GM12865 (cell line): ENCODE measurements around the gene TXLNB.
A peak's percentile ranks its signal among the peaks of the same experiment; 100 is the strongest.
"Not testable (repeated sequence)": the region's sequence is repeated elsewhere in the genome, so short reads cannot be mapped to it uniquely, and the experiment has no call there.

Experiments
- DNase-seq: peaks from one replicate; pipeline ENCODE4 v3.0.0; 2010; ENCODE audit warnings: low read depth
- H3K4me3 ChIP-seq: 2 replicates; pipeline ENCODE4 v1.5.1; 2011; ENCODE audit warnings: mild to moderate bottlenecking, low read depth, low read length, control low read depth
- TF ChIP-seq, protein P1 (sequence below): IDR thresholded peaks from 2 replicates; pipeline ENCODE4 v1.5.1; 2011; ENCODE audit warnings: low read length, control low read depth, low read depth, inconsistent platforms; ENCODE audit not compliant: insufficient read depth; ENCODE audit errors: missing control alignments

The TXLNB gene

DNA sequence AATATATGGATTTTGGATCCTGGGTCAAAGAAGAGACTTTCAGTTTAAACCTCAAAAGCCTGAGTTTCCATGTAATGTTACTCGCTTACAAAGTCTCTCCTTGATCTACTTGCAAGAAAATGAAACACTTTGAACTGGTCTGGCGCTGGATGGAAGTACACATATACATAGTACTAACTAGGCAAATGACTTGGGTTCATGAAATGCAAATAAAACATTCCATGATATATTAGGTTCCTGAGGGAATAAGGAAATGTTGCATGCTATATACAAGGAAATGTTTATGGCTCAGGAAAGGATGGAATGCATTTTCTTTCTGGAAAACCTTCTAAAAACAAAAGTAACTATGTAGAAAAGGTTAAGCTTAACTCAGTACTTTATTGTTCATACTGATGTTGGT, 11.4 kb upstream of the TXLNB start:
- no peak for DNase-seq
- TF ChIP-seq, protein P1, sequence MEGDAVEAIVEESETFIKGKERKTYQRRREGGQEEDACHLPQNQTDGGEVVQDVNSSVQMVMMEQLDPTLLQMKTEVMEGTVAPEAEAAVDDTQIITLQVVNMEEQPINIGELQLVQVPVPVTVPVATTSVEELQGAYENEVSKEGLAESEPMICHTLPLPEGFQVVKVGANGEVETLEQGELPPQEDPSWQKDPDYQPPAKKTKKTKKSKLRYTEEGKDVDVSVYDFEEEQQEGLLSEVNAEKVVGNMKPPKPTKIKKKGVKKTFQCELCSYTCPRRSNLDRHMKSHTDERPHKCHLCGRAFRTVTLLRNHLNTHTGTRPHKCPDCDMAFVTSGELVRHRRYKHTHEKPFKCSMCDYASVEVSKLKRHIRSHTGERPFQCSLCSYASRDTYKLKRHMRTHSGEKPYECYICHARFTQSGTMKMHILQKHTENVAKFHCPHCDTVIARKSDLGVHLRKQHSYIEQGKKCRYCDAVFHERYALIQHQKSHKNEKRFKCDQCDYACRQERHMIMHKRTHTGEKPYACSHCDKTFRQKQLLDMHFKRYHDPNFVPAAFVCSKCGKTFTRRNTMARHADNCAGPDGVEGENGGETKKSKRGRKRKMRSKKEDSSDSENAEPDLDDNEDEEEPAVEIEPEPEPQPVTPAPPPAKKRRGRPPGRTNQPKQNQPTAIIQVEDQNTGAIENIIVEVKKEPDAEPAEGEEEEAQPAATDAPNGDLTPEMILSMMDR = no peak
- no peak overlapping the region for H3K4me3 ChIP-seq

DNA sequence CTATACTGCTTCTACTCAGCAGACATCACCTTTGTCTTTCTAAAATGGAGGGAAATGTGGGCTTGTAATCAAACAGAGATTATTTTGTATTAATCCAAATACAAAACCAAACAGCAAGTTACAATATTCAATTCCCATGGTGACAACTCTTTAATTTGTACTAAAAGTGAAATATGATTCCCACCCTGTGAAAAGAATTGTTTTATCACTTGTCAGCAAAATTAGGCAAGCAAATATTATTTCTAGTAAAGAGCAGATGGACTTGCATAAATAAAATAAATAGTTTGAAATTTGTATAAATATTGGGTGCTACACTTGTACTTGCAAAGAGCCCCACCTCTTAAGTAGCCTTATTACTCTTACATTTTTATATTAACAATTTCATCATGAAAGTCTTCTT, 6.1 kb upstream of the TXLNB start:
- TF ChIP-seq, protein P1 = no peak
- no peak overlapping the region for H3K4me3 ChIP-seq

DNA sequence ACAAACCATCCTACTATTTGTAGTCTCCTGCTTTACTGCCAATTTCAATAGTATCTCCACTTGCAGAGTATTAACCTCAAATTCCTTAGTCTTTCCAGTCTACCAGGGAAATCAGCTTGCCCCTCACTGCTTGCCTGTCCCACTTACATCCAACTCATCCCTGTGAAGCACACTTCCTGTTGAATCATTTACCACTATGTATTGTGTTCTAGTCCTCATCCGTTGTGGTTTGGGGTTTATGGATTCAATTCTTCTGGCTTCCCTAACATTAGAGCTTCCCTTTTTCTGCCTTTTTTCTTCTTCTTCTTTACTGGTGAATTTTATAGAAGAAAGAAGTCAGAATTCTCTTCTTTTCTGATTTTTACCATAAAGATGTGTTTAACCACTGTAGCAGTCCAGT, 5.1 kb upstream of the TXLNB start:
- no peak overlapping the region for H3K4me3 ChIP-seq
- TF ChIP-seq, protein P1 = no peak
- DNase-seq = no peak

More for the DNA sequence above, 6.1 kb upstream of the TXLNB start:
- DNase-seq = no peak

DNA sequence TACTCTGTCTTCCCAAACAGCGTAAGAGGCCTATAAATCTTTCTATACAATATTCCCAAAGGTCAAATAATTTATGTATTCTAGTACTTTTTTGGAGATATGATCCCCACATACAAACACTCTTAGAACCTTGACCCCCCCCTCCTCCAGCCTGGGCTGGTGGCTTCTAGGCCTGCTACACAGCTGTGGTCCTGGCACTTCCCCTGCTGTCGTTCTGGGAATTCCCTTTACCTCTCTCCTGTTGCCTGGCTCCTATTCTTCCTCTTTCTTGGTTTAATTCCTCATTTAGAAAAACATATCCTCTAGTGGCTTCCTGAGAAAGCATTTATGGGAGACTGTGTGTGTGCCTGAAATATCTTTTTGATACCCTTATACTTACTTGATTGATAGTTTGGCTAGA, 4.1 kb upstream of the TXLNB start:
- TF ChIP-seq, protein P1 = no peak
- DNase-seq = no peak
- H3K4me3 ChIP-seq = no peak overlapping the region

GRCh38 chr6:139294090-139294489, 2.3 kb upstream of the TXLNB start:
- H3K4me3 ChIP-seq = no peak overlapping the region
- TF ChIP-seq, protein P1 = no peak
- no peak for DNase-seq

GRCh38 chr6:139293230-139293629, 1.4 kb upstream of the TXLNB start:
- not testable (repeated sequence) for DNase-seq, H3K4me3 ChIP-seq

- peak; percentile 89 for DNase-seq
- peak overlapping the region; percentile 19 for H3K4me3 ChIP-seq
- TF ChIP-seq, protein P1 = no peak
Observed at GRCh38 chr6:139290787-139291311, 949 bp downstream of the TXLNB start.
